NK-92 (cell line): Measurements from ENCODE around the gene NAV2.

Experiments
- DNase-seq: peaks from one replicate; lab custom pipeline; 2025; ENCODE audit not compliant: unreplicated experiment; lab: John Stamatoyannopoulos, UW

The NAV2 gene

DNA sequence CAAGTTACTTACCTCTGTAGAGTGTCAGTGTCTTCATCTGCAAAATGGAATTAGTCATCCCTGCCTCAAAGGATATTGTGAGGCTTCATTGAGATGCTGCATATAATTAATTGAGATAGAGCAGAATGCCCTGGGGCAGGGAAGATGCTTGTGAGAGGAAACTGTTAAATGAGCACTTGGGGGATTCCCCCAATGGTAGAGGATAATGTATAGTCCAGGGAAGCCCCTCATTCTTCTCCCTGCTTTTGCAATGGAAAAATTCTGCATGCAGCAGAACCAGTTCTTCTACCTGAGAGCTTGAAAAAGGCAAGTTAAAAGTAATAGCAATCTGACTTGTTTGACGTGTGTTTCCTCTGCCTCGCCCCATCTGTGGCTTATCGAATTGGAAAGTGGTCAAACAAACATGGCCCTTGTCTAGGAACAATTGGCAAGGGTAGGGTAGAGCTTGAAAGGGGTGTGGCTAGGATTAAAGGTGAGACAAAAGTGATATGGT, 90.9 kb downstream of the NAV2 start:
- no peak for DNase-seq

DNA sequence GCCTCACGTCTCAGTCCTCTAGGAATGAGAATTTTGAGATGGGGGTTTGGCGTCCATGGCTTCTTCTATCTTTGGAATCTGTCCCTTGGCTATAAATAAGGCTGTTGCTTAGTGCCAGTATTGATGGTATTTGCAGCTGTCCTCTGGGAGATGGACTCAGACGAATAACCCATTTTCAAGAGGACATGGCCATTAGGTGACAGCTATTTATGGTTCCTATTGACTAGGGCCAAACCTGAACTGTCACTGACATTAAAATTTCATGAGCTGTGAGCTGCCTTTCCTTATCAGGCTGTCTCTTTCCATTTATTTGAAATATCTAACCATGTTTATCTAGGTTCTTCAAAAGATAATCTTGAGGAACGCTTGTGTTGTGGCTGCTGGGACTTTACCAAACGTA, 92.7 kb downstream of the NAV2 start:
- DNase-seq, result no peak

DNA sequence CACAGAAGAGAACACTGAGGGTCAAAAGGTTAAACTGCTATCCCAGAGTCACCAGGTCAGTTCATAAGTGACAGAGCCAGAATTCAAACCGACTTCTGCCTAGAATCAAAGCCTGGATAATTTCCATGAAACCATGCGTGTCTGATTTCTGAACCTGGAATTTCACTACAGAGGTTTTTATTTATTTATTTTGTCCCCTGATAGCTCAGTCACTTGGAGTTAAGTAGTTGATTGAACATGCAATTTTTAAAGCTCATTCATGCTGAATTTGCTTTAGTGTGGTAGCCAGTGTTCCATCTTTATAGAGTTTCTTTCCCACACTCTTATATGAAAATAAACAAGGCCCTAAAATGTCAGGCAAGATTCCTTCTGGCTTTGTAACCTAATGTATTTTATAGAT, 93.2 kb downstream of the NAV2 start:
- no peak for DNase-seq

DNA sequence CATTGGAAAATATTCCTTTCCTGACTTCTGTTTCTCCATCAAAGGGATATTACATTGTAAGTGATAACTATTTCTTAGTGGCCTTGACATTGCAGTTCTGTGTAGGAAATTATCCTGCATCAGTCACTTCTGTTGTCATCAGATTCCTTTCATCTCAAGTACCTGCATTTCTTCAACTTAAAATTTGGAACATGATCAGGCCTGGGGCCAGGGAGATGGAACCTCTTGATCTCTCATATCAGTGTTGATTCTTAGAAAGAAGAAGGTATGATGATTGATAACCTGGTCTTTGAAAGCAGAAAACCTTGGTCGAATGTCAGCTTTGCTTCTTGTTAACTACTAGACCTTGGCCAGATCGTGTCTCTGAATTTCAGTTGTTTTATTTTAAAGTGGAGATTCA, 93.6 kb downstream of the NAV2 start:
- no peak for DNase-seq

DNA sequence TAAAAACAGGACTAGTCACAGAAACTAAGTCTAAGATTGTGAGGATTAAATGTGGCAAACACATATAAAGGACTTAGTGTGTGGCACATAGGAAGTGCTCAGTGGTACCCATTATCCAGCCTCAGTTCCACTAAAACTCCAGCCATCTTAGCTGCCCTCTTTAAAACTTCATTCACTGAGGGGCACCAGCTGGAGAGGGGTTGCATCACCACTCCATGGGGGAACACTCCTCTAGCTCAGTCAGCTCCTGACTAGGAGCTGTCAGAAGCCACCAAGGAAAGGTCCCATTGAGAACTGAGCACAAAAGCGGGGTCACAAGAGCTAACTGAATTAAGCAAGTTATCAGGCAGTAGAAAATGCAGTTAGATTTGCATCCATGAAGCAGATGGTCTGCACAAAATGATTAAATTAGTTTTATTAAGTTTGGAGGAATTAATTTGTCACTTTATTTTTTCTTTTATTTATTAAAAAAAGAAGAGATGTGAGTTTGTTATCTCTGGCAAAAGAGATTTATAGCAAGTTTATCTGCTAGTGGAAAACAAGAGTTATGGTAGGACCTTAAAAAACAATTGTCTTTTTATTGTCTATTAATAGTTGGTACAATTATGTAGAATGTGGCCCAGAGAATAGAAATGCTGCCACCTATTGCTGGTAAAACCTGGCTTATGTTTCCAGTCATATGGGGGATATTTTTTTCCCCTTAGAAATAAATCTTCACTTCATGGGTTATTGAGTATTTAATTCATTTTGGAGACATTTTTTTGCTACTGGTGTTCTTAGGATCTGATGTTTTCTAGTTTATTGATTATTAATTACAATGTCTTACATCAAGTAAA, 95.7 kb downstream of the NAV2 start:
- no peak for DNase-seq

DNA sequence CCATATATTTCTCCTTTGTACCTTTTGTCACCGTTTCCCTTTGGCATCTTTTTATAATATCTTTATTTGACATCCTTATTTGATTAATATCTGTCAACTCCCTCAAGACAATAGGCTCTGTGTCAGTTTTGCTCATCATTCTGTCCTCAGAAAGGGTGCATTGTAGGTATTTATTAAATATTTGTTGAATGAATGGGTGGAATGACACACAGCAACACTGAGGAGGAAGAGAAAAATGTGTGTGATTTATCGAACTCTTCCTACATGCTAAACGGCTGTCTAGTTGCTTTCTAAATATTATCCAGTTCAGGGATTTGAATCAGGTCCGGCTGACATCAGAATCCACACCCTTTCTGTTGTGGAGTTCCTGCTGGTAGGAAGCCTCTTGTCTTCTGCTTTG, 98.2 kb downstream of the NAV2 start:
- no peak for DNase-seq

DNA sequence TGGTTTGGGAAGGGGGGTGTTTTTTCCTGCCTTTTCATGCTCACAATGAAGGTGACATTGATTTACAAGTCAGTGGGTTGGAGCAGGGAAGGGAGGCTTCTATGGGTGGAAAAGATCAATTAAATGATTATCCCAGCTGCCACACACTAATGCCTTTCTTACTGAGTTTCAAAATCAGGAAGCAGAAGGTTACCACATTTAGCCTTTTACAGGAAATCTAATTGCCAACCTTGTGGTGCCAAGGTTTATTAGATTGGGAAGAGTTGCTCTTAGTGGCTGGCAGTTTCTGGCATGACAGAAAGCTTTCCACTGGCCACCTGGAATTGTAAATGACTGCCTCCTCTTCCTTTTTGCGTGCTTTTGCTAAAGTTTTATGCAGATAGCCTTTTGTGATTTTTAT, 98.7 kb downstream of the NAV2 start:
- DNase-seq, result no peak

DNA sequence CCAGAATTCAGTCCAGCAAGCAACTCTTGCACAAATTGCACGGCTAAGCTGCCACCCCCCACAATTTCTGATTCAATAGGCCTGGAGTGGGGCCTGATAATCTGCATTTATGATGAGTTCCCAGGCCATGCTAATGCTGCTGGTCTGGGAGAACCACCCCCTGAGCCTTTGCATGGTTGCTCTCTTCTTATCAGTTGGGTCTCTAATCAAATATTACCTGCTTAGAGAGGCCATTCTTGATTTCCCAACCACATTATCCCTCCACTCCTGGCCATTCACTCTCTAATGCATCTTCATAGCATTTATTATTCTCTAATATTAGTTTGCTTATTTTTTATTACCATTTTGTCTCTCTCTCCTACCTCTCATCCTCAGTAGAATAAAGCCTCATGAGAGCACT, 99.5 kb downstream of the NAV2 start:
- DNase-seq, result no peak

DNA sequence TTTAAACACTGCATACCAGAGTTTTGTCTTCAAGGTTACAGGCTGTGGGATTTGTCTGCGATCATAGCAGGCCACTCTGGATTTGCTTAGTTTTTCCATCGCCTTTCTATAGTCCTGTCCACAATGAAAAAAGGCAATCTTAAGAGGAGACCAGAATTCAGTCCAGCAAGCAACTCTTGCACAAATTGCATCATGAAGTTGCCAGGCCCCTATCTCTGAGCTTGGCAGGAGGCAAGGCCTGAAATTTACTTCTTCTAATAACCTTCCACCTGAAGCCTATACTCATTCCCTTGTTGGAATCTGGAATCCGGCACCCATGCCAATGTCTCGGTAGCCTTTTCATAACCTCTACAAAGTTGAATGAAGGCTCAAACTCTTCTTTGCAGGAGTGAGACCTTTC, 100.1 kb downstream of the NAV2 start:
- no peak for DNase-seq

DNA sequence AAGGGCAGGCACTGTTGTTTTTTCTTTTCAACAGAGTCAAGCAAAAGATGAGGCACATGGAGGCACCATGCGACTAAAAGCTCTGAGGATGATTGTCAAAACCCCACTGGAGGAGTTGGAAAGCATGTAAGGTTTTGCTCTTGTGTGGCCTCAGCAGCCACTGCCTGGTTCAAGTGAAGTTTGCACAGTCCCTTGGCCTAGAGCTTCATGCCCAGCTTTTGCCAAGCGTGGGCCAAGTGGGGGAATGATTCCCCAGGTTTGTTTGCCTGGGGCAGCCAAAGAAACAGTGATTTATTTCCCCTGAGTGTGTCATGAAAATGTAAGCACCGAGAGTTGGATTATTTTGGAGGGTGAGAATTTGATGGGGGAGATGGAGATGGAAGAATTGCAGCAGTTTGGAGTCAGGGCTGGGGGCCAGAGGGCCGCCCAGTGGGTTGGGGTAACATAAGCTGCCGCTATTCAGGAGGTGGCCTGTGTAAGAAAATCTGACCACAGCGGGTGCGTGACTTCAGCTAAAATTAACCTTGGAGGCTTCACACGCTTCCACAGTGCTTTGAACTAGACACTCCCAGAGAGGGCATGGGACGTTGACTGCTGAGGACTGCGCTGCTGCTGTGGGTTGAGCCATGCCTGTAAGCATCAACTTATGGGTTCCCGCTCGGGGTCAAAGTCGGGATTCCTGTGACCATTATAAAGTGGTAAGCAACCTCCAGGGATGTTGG, 100.7 kb downstream of the NAV2 start:
- DNase-seq, result no peak

DNA sequence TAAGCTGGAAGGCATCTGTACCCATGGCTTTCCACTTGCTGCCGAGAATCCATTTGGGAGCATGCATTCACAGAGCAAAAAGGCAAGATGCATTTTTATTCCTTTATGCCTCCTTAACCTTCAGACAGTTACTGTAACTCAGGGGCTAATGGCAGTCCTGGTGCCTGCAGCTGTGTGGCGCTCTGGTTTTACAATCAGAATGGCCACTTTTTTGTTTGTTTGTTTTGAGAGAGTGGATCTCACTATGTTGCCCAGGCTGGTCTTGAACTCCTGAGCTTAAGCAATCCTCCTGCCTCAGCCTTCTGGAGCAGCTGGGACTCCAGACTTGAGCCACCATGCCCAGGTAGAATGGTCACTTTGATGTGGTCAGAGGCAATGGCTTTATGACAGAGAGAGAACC, 101.8 kb downstream of the NAV2 start:
- DNase-seq, result no peak

DNA sequence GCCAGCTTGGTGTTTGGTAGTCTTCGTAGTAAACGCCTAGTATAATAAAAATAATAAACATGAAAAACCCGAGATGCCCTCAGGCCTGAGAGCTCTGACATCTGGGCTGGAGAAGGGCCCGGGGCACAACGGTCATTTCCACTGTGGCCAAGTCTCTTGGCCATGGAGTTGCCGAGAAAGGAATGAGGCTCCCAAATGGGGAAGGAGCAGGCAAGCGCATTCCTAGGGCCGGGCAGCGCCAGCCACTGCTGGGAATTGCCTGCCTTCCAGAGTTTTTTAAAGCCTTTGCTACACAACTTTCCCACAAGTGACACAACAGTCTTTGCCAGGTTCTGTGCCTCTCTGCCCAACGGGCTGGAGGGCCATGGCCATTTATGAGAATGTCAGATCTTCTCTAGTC, 103.4 kb downstream of the NAV2 start:
- DNase-seq, result no peak

DNA sequence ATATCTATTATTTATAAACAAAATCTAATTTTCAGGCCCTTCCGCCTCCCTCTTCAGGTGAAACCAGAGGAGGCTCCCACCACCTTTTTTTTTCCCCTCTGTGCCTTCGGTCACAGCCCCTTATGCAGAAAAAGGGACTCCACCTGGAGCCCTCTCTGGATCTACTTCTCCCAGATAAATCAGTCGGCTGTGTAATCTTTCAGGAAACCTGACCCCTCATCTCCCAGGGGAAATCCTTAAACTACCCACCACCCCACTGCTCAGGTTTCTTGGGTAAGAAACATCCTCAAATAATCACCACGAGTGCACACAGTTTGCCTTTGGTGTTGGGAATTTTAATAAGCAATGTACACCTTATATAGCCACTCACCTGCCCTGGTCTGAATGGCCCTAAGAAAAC, 104.2 kb downstream of the NAV2 start:
- no peak for DNase-seq

DNA sequence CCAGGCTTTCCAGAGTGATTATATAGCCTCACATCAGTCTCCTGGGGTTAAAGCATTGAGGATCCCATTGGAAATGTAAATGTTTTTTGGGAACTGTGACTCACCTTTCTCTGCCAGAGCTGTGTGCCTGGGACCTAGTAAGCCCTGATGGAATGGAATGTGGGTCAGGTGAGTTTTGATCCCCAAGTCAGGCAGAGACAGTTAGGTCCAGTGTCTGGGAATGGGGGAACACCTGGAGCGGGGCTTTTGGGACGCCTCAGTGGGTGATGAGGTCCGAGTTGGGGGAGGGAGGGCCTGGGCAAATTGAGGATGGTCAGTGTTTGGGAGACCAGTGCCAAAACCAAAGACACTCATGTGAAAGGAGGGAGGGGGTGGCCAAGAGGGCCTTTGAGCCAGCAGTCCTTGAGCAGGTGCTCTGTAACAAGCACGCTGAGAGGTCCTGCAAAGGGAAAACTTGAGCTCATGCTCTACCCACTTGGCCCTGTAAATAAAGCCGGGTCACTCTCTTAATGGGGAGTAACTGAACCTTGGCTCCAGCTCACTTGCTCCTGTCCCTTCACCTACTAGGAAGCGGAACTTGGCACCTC, 104.7 kb downstream of the NAV2 start:
- no peak for DNase-seq

DNA sequence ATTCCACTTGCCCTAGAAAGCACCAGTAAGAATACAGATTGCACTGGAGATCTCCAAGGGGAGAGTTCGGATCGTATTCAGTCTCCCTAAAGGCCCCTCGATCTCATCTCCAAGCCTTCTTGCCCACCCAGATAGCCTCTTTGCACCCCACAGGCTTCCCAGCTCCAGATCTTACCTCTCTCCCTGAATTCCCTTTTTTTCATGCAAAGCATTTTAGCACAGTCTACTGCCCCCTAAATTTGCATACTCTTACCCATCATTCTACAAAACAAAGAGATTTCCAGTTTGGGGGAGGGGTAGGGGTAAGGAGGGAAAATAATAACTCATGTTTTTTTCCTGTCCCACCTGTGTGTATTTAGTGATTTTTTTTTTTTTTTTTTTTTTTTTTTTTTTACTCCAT, 105.2 kb downstream of the NAV2 start:
- no peak for DNase-seq

DNA sequence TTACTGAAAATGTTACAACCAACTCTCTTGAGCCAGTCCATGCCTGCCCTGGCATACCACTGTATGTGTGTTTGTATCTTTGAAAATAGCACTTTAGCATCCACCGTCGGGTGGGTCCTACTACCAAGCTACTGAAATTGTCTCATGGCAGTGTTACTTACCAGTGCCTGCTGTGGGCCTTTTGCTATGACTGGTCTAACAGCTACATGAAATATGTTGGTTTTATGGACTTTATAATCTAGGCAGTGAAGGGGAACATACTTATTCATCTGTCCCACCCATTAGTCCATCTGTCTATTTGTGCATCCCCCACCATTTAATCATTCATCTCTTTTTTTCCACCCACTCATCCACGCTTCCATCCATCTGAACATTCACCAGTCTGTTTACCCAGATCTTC, 106.0 kb downstream of the NAV2 start:
- DNase-seq, result no peak

DNA sequence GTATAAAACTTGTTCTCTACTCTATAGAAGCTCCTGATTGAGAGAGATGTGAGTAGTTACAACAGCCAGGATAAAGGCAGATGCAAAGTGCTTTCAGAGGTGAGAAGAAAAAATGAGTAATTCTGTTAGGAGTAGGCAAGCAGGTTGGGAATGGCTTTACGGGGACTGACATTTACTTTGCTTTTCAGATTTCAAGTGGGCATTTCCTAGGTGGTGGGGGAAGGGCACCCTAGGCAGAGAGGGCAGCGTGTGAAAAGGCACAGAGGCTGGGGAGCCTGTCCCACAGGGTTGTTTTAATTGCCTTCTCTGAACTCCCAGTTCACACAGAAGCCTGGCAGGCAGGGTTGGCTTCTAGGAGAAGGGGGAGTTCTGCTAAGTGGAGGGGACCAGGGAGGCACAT, 106.5 kb downstream of the NAV2 start:
- no peak for DNase-seq

DNA sequence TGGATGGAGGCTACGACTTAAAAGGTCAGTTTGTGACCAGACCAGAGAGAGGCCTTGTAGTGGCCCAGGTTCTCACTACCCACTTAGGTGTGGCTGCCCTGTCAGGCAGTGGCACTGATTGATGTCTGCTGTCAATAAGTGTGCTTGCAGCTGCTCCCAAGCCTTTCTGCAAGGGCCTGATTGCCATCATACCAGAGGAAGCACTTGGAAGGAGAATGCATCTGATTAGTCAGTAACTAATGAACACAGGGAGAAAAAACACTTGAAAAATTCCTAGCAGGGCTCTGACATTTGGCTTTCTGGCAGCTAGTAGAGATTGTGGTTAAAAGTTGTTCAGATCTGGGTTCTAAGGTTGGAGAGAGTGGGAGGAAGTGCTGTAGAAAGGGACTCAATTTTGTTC, 107.5 kb downstream of the NAV2 start:
- DNase-seq, result no peak

DNA sequence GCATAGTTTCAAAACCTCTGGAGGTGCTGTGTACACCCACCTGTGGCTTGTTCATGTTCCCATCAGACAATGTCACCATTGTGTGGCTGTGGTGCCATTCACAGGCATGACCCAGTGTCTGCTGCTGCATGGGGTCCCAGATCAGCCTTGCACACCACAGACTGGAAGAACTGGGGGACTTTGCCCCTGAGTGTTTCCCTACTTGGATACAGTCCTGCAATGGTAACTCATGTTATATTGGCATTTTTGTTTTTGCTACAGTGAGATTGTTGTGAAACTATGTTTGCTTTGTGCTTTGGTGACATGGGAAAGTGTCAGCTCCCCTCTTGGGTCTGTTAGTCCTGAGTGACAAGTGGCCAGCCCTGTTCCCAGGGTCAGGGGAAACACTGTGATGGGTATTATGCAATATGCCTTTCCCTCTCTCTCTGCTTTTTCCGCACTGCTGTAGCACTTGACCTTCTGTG, 108.8 kb downstream of the NAV2 start:
- no peak for DNase-seq

DNA sequence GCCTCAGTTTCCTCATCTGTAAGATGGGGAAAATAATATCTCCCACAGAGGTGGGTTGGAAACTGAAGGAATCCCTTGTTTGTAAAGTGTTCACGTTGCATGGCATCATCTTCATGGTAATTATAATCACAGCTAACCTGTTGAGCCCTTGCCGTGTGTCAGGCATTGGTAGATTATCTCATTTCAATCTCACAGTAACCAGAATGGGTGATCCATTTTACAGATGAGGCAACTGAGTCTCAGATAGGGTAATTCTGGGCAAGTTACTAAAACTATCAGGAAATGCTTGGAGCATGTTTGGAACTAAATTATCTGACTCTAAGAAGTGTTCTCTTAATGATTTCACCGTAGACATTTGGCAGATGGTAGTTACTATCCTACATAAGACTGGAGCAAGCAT, 109.4 kb downstream of the NAV2 start:
- DNase-seq, result no peak

DNA sequence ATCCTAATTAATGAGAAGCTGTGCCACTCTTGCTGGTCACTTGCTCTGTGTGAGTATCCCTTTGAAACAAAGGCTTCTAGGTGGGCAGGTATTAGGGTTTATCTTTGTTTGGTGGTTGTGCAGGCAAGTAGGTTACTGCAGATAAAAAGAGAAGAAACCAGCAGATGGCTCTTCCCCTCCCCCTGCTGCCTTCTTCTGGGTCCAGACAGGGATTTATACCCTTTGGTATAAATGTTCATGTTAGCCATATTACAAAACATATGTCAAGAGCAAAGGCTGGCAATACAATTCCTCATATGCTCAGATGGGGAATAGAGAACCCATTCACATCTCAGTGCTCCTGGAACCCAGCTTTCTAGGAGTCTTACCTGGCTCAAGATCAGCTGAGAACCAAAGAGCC, 109.9 kb downstream of the NAV2 start:
- no peak for DNase-seq

DNA sequence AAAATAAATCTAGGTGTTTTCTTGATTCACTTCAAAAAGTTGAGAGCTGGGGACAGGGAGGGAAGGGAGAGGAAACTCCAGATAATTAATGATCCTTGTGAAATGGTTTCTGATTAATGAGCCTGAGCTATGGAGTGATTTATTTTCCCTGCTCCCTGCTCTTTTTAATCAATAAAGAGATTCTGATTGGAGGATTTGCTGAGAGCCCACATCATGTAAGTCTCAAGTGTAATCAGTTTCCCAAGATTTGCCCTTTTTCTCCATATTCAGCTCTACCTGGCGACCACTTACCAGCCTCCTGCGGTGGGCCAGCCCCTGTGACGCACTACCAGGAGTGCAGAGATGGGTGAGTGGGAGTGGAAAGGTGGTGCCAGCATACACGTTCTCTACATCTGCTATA, 114.0 kb downstream of the NAV2 start:
- DNase-seq, result no peak
